ENCODE measurements around the gene RPAP3.
A peak's percentile ranks its signal among the peaks of the same experiment; 100 is the strongest.
"Not testable (repeated sequence)": the region's sequence is repeated elsewhere in the genome, so short reads cannot be mapped to it uniquely, and the experiment has no call there.

The RPAP3 gene

DNA sequence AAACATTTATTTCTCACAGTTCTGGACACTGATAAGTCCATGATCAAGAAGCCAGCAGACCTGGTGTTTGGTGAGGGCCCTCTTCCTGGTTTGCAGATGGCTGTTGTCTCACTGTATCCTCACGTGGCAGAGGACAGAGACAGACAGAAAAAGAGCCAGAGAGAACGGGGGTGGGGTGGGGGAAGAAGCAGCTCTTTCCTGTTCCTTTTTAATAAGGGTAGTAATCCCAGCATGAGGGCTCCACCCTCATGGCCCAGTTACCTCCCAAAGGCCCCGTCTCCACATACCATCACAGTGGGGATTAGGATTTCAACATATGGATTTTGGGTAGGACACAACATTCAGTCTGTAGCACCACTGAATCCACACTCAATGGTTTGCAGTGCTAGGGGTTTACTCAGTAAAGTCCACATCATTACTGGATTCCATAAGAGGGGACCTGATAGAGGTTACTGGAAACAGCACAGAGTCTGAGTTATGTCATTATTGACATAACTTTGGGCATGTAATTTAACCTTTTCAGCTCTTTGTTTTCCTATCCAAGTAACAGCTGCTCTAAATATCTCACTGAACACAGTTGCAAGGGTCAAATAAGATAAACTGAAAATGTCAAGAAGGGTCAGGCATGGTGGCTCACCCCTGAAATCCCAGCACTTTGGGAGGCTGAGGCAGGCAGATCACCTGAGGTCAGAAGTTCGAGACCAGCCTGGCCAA is 53.2 kb downstream of the RPAP3 start:
- DNase-seq: no peak

GRCh38 chr12:47651368-47652254 is 54.2 kb downstream of the RPAP3 start:
- DNase-seq: no peak

GRCh38 chr12:47650469-47650868 is 55.4 kb downstream of the RPAP3 start:
- DNase-seq: no peak

GRCh38 chr12:47649381-47649780 is 56.4 kb downstream of the RPAP3 start:
- no peak for DNase-seq

DNA sequence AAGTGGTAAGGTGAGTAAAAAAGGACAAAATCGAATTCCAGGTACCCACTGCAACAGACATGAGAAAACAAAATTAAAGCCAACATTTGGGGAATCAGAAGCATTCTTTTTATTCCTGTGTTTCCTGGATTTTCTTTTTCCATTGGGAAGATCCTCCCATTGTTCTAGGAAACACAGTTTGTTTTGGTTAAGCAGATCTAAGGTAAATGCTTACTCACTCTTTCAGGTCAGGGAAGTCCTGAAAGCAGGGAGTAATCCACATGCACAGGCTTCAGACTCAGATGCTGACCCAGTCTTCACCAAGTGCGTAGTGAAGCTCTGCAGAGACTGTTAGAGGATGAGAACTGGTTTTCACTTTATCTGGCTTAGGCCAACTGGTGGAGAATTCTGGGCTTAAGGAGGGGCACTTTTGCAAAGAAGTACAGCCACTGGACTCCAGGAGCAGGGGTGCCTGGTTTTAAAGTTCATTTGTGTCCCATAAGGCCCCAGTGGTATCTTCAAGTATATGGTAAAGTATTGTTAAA is 57.7 kb downstream of the RPAP3 start:
- no peak for DNase-seq

DNA sequence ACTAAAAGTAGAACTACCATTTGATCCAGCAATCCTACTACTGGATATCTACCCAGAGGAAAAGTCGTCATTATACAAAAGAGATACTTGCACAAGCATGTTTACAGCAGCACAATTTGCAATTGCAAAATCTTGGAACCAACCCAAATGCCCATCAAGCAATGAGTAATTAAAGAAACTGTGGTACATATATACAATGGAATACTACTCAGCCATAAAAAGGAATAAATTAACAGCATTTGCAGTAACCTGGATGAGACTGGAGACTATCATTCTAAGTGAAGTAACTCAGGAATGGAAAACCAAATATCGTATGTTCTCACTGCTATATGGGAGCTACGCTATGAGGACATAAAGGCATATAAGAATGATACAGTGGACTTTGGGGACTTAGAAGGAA is 63.5 kb downstream of the RPAP3 start:
- DNase-seq: not testable (repeated sequence)

GRCh38 chr12:47636908-47637780 is 68.7 kb downstream of the RPAP3 start:
- DNase-seq: peak in 1 of 4 experiments; percentile 2

DNA sequence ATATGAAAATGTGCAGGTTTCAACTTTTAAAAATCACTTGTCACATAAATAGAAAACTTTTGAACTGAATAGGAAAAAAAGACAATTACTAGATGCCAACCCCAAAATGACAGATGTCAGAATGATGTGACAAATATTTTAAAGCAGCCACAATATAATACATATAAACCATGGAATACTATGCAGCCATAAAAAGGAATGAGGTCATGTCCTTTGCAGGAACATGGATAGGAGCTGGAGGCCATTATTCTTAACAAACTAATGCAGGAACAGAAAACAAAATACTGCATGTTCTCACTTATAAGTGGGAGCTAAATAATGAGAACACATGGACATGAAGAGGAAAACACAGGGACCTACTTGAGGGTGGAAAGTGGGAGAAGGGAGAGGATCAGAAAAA is 70.1 kb downstream of the RPAP3 start:
- DNase-seq: not testable (repeated sequence)

GRCh38 chr12:47634127-47634526 is 71.7 kb downstream of the RPAP3 start:
- no peak for DNase-seq

GRCh38 chr12:47621960-47622359 is 83.9 kb downstream of the RPAP3 start:
- no peak for DNase-seq

GRCh38 chr12:47617476-47617875 is 88.4 kb downstream of the RPAP3 start:
- DNase-seq: no peak

DNA sequence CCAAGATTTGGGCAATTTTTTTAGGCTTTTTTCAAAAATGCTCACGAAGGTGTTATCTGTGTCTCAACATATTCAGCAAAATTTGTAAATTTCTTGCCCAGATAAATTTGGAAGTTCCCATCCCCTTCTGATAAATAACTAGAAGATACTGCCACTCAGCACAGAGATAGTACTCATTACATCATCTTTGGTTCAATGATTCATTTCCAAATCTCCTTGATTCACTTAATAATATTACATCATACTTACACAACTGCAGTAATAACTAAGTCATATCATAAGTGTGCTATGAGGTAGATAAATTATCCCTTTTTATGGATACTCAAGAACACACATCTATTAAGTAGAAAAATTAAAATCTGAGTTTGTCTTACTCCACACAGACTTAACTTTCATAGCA is 89.4 kb downstream of the RPAP3 start:
- no peak for DNase-seq

- no peak for DNase-seq
Observed at GRCh38 chr12:47615711-47616110, 90.1 kb downstream of the RPAP3 start.

GRCh38 chr12:47614521-47614920 is 91.3 kb downstream of the RPAP3 start:
- no peak for DNase-seq

DNA sequence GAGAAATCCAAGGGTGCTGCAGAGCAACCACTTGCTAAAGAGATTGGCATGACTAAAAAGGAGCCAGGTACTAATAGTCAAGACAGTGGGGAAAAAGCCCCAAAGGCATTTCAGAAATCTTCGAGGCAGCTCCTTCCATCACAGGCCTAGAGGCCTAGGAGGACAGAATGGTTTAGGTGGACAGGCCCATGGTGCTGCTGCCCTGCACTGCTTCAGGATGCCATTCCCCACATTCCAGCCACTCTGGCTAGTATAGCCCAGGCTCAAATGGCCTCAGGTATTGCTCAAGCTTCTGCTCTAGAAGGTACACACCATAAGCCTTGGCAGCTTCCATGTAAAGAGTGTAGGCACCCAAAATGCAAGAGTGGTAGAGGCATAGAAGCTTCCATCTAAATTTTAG is 92.9 kb downstream of the RPAP3 start:
- DNase-seq: no peak

- no peak for DNase-seq
Observed at GRCh38 chr12:47611906-47612305, 93.9 kb downstream of the RPAP3 start.

Measured in activated CD4-positive, CD25-positive, alpha-beta regulatory T cell (primary cell).